ENCODE results near the gene FAM210B.
"Not testable (repeated sequence)": the region's sequence is repeated elsewhere in the genome, so short reads cannot be mapped to it uniquely, and the experiment has no call there.

FAM210B gene, protein sequence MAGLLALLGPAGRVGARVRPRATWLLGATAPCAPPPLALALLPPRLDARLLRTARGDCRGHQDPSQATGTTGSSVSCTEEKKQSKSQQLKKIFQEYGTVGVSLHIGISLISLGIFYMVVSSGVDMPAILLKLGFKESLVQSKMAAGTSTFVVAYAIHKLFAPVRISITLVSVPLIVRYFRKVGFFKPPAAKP

DNA sequence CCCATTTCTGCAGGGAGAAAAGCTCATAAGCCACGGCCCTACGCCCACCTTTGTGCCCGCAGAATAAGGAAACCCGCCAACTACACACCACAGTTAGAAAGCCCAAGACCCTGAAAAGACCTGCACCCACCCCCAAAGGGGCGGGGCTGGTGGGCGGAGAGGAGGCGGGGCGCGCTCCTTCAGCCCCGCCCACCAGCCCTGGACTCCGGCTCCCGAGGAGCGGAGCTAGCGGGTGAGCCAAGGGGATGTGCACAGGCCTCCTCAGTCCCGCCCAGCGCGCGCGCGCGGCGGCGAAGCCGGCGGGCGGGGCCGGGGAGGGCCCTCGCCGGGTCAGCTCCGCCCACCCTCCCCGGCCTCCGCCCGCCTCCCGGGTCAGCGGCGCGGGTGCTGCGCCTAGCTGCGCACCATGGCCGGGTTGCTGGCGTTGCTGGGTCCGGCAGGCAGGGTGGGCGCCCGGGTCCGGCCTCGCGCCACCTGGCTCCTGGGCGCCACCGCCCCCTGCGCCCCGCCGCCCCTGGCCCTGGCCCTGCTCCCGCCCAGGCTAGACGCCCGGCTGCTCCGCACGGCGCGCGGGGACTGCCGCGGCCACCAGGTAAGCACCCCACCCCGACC is at the start of gene FAM210B:
FAM210B (plus strand) TSS at position 375 of the 612 bp plus-strand sequence; CDS start at position 407, 32 bp downstream.
- Histone ChIP-seq H3K4me3 (ENCODE audit: low read depth, low read length) (peak within 1 kb of the TSS; percentile 79), H3K9ac (ENCODE audit: low read depth, low read length) (no peak within 1 kb of the TSS), H3K27me3 (ENCODE audit: control insufficient read depth, insufficient read depth, low read length) (peaks cover 8% of the 10 kb centered on the region), H3K4me1 (ENCODE audit: control insufficient read depth, insufficient read depth, low read length) (peaks cover 4% of the 10 kb centered on the region), H3K9me3 (ENCODE audit: control insufficient read depth, insufficient read depth, low read length) (no peaks in the 10 kb centered on the region), H3K36me3 (ENCODE audit: control insufficient read depth, insufficient read depth, low read length) (no peaks in the 10 kb centered on the region)

DNA sequence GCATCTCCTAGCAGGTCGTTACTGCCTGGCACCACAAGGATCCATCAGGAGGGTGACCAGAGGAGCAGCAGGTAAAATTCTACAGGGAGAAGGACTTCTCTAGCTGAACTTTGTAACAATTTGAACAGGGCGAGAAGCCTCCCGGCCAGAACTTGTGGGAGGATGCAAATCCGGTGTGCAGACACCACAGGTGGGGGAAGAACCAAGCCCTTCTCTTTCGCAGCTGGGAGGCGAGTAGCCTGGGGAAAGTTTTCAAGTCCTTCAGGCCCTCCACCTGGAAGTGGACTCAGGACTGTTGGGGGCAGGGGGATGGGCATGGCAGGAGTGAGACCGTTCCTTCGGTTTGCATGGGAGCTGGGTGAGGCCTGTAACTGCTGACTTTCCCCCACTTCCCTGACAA is 42.7 kb upstream of the FAM210B start:
- no peaks in the 10 kb centered on the region for H3K36me3 ChIP-seq (ENCODE audit: control insufficient read depth, insufficient read depth, low read length)
- H3K4me1 ChIP-seq (ENCODE audit: control insufficient read depth, insufficient read depth, low read length) = no peaks in the 10 kb centered on the region
- H3K4me3 ChIP-seq (ENCODE audit: low read depth, low read length) = no peak overlapping the region
- H3K9ac ChIP-seq (ENCODE audit: low read depth, low read length) = no peak overlapping the region
- H3K9me3 ChIP-seq (ENCODE audit: control insufficient read depth, insufficient read depth, low read length) = peaks cover 4% of the 10 kb centered on the region
- H3K27me3 ChIP-seq (ENCODE audit: control insufficient read depth, insufficient read depth, low read length) = no peaks in the 10 kb centered on the region

DNA sequence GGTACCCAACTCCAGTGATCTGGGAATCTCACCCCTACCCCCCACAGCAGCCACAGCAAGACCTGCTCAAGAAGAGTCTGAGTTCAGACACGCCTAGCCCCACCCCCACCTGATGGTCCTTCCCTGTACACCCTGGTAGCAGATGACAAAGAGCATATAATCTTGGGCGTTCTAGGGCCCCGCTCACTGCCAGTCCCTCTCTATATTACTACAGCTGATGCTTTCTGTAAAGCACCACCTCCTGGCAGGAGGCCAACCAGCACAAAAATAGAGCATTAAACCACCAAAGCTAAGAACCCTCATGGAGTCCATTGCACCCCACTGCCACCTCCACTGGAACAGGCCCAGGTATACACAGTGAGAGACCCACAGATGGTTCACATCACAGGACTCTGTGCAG is 42.3 kb upstream of the FAM210B start:
- peaks cover 4% of the 10 kb centered on the region for H3K9me3 ChIP-seq (ENCODE audit: control insufficient read depth, insufficient read depth, low read length)
- no peaks in the 10 kb centered on the region for H3K4me1 ChIP-seq (ENCODE audit: control insufficient read depth, insufficient read depth, low read length)
- no peaks in the 10 kb centered on the region for H3K27me3 ChIP-seq (ENCODE audit: control insufficient read depth, insufficient read depth, low read length)
- no peak overlapping the region for H3K4me3 ChIP-seq (ENCODE audit: low read depth, low read length)
- H3K36me3 ChIP-seq (ENCODE audit: control insufficient read depth, insufficient read depth, low read length) = no peaks in the 10 kb centered on the region
- no peak overlapping the region for H3K9ac ChIP-seq (ENCODE audit: low read depth, low read length)

DNA sequence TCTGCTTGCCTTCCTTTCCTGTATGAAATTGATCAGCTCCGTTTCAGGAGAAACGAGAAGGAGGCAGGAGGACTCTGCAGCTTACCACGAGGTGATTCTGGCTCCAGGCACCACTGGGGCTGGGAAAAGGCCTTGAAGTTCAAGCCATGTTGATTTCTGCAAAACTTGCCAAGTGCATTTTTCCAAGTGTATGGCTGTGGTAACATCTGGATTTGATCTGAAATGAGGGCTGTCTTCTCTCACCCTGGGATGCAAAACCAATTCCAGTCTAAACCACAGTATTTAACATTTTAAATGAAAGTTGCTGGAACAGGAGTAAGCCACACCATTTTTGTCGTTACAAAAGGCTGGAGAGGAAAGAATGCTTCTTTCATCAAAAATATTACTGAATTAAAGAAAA is 36.1 kb upstream of the FAM210B start:
- H3K9me3 ChIP-seq (ENCODE audit: control insufficient read depth, insufficient read depth, low read length) = no peaks in the 10 kb centered on the region
- no peak overlapping the region for H3K9ac ChIP-seq (ENCODE audit: low read depth, low read length)
- H3K27me3 ChIP-seq (ENCODE audit: control insufficient read depth, insufficient read depth, low read length) = no peaks in the 10 kb centered on the region
- H3K4me3 ChIP-seq (ENCODE audit: low read depth, low read length) = no peak overlapping the region
- H3K36me3 ChIP-seq (ENCODE audit: control insufficient read depth, insufficient read depth, low read length) = no peaks in the 10 kb centered on the region
- no peaks in the 10 kb centered on the region for H3K4me1 ChIP-seq (ENCODE audit: control insufficient read depth, insufficient read depth, low read length)

DNA sequence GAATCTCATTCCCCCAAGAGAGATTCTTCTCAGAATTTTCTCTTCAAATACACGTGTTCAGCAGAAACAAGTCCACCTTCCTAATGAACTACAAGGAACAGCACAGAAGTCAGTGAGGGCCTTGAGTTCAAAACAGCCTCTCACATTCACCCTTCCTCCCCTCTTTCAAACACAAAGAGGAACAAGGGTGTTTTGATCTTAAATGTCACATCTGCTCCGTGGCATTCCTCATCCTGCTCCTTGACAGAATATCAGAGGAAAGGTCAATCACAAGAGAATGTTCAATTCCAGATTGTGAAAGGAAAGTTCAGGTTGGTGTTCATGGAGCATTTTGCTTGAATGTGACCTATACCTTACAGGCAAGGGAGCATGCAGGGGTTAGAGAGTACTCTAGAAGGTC is 35.6 kb upstream of the FAM210B start:
- Histone ChIP-seq H3K9me3 (ENCODE audit: control insufficient read depth, insufficient read depth, low read length) (no peaks in the 10 kb centered on the region), H3K36me3 (ENCODE audit: control insufficient read depth, insufficient read depth, low read length) (no peaks in the 10 kb centered on the region), H3K9ac (ENCODE audit: low read depth, low read length) (no peak overlapping the region), H3K4me1 (ENCODE audit: control insufficient read depth, insufficient read depth, low read length) (no peaks in the 10 kb centered on the region), H3K27me3 (ENCODE audit: control insufficient read depth, insufficient read depth, low read length) (no peaks in the 10 kb centered on the region), H3K4me3 (ENCODE audit: low read depth, low read length) (no peak overlapping the region)

DNA sequence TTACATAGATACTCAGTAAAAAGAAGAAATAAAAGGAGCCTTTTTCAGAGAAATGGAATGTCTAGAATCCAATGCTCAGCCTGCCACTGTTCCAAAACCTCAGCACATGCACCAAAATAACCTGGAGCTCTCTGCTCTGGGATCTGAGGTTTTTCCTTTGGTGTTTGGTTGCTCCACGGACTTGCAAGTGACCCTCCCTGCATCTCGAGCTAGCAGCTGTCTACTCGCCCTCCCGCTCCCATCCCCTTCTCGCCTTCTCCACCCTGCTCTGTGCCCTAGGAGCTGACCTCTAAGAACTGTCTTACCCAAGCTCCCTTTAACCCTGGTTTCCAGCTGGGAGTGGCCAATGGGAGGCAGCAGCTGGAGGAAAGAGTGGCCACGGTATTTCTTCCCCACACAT is 35.1 kb upstream of the FAM210B start:
- H3K4me3 ChIP-seq (ENCODE audit: low read depth, low read length) = no peak overlapping the region
- no peaks in the 10 kb centered on the region for H3K4me1 ChIP-seq (ENCODE audit: control insufficient read depth, insufficient read depth, low read length)
- no peaks in the 10 kb centered on the region for H3K27me3 ChIP-seq (ENCODE audit: control insufficient read depth, insufficient read depth, low read length)
- no peaks in the 10 kb centered on the region for H3K9me3 ChIP-seq (ENCODE audit: control insufficient read depth, insufficient read depth, low read length)
- H3K9ac ChIP-seq (ENCODE audit: low read depth, low read length) = no peak overlapping the region
- no peaks in the 10 kb centered on the region for H3K36me3 ChIP-seq (ENCODE audit: control insufficient read depth, insufficient read depth, low read length)

DNA sequence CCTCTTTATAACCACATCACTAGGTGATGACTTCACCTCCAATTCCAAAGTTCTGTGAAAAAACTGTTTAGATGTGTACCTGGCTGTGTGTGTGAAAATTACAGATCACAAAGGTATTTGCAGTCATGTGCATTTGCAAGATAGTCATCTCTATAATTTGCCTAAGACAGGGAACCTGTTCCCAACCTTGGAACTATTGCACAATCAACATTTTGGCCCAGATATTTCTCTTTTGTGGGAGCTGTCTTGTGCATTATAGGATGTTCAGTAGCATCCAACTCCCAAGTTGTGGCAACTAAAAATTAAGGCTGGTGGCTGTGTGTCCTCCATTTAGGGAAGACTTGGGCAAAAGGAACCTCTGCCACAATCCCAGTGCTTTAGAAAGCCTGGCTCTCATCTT is 34.0 kb upstream of the FAM210B start:
- Histone ChIP-seq H3K36me3 (ENCODE audit: control insufficient read depth, insufficient read depth, low read length) (no peaks in the 10 kb centered on the region), H3K9me3 (ENCODE audit: control insufficient read depth, insufficient read depth, low read length) (no peaks in the 10 kb centered on the region), H3K9ac (ENCODE audit: low read depth, low read length) (no peak overlapping the region), H3K27me3 (ENCODE audit: control insufficient read depth, insufficient read depth, low read length) (no peaks in the 10 kb centered on the region), H3K4me1 (ENCODE audit: control insufficient read depth, insufficient read depth, low read length) (no peaks in the 10 kb centered on the region), H3K4me3 (ENCODE audit: low read depth, low read length) (no peak overlapping the region)

DNA sequence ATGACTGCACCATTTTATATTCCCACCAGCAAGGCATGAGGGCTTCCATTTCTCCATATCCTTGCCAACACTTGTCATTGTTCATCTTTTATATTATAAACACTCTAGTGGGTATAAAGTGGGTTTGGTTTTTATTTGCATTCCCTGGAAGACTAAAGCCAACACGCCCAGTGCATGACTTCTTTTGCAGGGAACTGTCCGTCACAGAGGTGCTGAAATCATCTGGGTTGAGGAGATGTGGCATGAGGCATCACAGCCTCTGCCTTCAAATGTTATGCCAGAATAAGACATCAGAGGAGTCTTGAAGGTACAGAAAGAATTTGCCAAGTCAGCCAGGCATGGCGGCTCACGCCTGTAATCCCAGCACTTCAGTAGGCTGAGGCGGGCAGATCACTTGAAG is 29.9 kb upstream of the FAM210B start:
- H3K9me3 ChIP-seq (ENCODE audit: control insufficient read depth, insufficient read depth, low read length) = no peaks in the 10 kb centered on the region

DNA sequence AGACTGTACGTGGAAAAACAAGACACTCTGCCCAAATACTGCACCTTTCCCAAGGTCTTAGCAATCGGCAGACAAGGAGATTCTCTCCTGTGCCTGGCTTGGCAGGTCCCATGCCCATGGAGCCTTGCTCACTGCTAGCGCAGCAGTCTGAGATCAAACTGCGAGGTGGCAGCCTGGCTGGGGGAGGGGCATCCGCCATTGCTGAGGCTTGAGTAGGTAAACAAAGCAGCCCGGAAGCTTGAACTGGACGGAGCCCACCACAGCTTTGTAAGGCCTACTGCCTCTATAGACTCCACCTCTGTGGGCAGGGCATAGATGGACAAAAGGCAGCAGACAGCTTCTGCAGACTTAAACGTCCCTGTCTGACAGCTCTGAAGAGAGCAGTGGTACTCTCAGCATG is 22.1 kb upstream of the FAM210B start:
- H3K9me3 ChIP-seq (ENCODE audit: control insufficient read depth, insufficient read depth, low read length); H3K4me3 ChIP-seq (ENCODE audit: low read depth, low read length): not testable (repeated sequence)

More for the DNA sequence above, 29.9 kb upstream of the FAM210B start:
- H3K9ac ChIP-seq (ENCODE audit: low read depth, low read length) = no peak overlapping the region
- no peaks in the 10 kb centered on the region for H3K36me3 ChIP-seq (ENCODE audit: control insufficient read depth, insufficient read depth, low read length)
- no peak overlapping the region for H3K4me3 ChIP-seq (ENCODE audit: low read depth, low read length)
- H3K27me3 ChIP-seq (ENCODE audit: control insufficient read depth, insufficient read depth, low read length) = no peaks in the 10 kb centered on the region
- H3K4me1 ChIP-seq (ENCODE audit: control insufficient read depth, insufficient read depth, low read length) = no peaks in the 10 kb centered on the region

DNA sequence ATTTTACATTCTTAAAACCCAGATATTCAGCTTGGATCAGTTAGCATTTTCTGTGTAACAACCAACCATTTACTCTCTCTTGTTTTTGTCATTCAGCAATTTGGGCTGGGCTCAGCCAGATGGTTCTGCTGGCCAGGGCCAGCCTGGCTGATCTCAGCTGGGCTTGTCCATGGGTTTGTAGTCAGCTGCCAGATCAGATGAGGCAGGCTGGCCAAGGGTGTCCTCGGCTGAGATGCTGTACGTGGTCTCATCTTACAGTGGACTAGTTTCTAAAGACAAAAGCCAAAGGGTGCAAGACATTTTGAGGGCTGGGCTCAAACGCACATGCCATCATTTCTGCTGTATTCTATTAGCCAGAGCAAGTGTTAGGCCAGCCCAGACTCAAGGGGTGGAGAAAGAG is 16.0 kb upstream of the FAM210B start:
- peaks cover 3% of the 10 kb centered on the region for H3K4me1 ChIP-seq (ENCODE audit: control insufficient read depth, insufficient read depth, low read length)
- no peak overlapping the region for H3K4me3 ChIP-seq (ENCODE audit: low read depth, low read length)
- peaks cover 49% of the 10 kb centered on the region for H3K27me3 ChIP-seq (ENCODE audit: control insufficient read depth, insufficient read depth, low read length)
- H3K9ac ChIP-seq (ENCODE audit: low read depth, low read length) = no peak overlapping the region
- no peaks in the 10 kb centered on the region for H3K36me3 ChIP-seq (ENCODE audit: control insufficient read depth, insufficient read depth, low read length)
- no peaks in the 10 kb centered on the region for H3K9me3 ChIP-seq (ENCODE audit: control insufficient read depth, insufficient read depth, low read length)

More for the DNA sequence above, 22.1 kb upstream of the FAM210B start:
- not testable (repeated sequence) for H3K36me3 ChIP-seq (ENCODE audit: control insufficient read depth, insufficient read depth, low read length); H3K9ac ChIP-seq (ENCODE audit: low read depth, low read length); H3K27me3 ChIP-seq (ENCODE audit: control insufficient read depth, insufficient read depth, low read length); H3K4me1 ChIP-seq (ENCODE audit: control insufficient read depth, insufficient read depth, low read length)

DNA sequence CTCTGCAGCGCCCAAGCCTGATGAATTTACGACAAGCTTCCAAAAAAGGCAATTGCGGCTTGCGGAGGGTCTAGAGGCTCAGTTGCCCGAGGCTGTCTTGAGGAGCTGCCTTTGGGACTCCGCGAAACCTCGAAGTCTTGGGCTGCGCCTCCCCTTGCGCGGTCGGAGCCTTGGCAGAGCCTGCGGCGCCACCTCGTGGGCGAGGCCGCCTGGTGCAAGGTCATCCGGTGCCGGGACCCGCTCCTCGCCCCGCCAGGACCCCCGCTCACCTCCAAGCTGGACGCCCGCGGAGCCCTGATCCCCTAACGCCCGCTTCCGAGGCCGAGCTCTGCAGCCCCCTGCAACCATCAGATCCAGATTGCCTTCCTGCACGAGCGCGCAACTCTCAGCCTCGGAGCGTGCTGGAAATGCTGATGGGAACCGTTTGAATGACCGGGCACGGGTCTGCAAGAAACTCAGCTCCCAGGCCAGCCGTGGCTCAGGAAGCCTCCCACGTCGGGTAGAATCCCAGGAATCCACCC is 14.9 kb upstream of the FAM210B start:
- H3K4me1 ChIP-seq (ENCODE audit: control insufficient read depth, insufficient read depth, low read length) = peaks cover 11% of the 10 kb centered on the region
- H3K9ac ChIP-seq (ENCODE audit: low read depth, low read length) = no peak overlapping the region
- peaks cover 60% of the 10 kb centered on the region for H3K27me3 ChIP-seq (ENCODE audit: control insufficient read depth, insufficient read depth, low read length)
- H3K9me3 ChIP-seq (ENCODE audit: control insufficient read depth, insufficient read depth, low read length) = no peaks in the 10 kb centered on the region
- H3K36me3 ChIP-seq (ENCODE audit: control insufficient read depth, insufficient read depth, low read length) = no peaks in the 10 kb centered on the region
- H3K4me3 ChIP-seq (ENCODE audit: low read depth, low read length) = peak overlapping the region; percentile 45

DNA sequence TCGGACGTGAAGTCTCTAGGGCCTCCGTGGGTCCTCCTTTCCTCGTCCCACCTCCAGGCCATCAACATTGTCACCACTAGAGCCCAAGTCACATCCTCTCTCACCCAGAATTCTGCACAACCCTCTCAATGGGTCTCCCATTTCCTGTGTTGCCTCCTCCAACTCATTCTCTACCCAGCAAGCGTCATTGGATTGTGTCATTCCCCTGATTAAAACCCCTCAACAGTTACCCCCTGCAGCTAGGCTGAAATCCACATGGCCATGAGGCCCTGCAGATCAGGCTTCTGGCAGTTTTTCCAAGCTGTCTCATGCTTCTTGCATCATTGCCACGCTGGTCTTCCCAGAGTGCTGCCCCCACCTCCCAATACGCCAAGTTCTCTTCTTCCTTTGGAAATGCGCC is 12.9 kb upstream of the FAM210B start:
- no peak overlapping the region for H3K4me3 ChIP-seq (ENCODE audit: low read depth, low read length)
- H3K9ac ChIP-seq (ENCODE audit: low read depth, low read length) = no peak overlapping the region
- peaks cover 78% of the 10 kb centered on the region for H3K27me3 ChIP-seq (ENCODE audit: control insufficient read depth, insufficient read depth, low read length)
- no peaks in the 10 kb centered on the region for H3K9me3 ChIP-seq (ENCODE audit: control insufficient read depth, insufficient read depth, low read length)
- peaks cover 11% of the 10 kb centered on the region for H3K4me1 ChIP-seq (ENCODE audit: control insufficient read depth, insufficient read depth, low read length)
- H3K36me3 ChIP-seq (ENCODE audit: control insufficient read depth, insufficient read depth, low read length) = no peaks in the 10 kb centered on the region
